AG04450 (cell line): Measurements from ENCODE around the gene OPN4. TPM values are rescaled to one million over a fixed set of nuclear protein-coding genes. Genes with fewer than 3 reads are reported as not detected.
A peak's percentile ranks its signal among the peaks of the same experiment; 100 is the strongest.

Experiments used
- CTCF ChIA-PET: fragments of 300-600, 350-600 bp; formaldehyde crosslinking; extraction: SDS; loops from one replicate; lab custom pipeline; 2022; ENCODE audit warnings: antibody characterized with exemption, inconsistent platforms; lab: Charles Lee
- POLR2A ChIA-PET: fragments of 350-600 bp; formaldehyde crosslinking; extraction: SDS; loops from one replicate; lab custom pipeline; 2021; ENCODE audit warnings: antibody characterized with exemption, inconsistent platforms; lab: Yijun Ruan, JAX
- DNase-seq: peaks from one replicate; pipeline ENCODE4 v3.0.0-alpha.2; 2011; ENCODE audit warnings: low read depth, low spot score
- H3K27ac ChIP-seq: one replicate; pipeline ENCODE4 v1.5.1; 2012; ENCODE audit warnings: low read depth, low read length, control low read depth
- H3K27me3 ChIP-seq: one replicate; pipeline ENCODE4 v1.6.0; 2012; ENCODE audit warnings: low read length; ENCODE audit not compliant: control insufficient read depth, insufficient read depth
- H3K4me3 ChIP-seq: 2 replicates; pipeline ENCODE4 v1.5.1; 2011; ENCODE audit warnings: mild to moderate bottlenecking, low read depth, low read length, control low read depth
- H3K9me3 ChIP-seq: 2 replicates; pipeline ENCODE4 v1.5.1; 2012; ENCODE audit warnings: low read length; ENCODE audit not compliant: control insufficient read depth, insufficient read depth
- CTCF ChIP-seq: IDR thresholded peaks from 2 replicates; pipeline ENCODE4 v1.5.1; 2011; ENCODE audit warnings: low read depth, low read length, control low read depth, inconsistent platforms
- polyA plus RNA-seq: library from polyadenylated mRNA; depleted of rRNA; stranded (reverse); fragments of >200 nt; gene quantifications from 2 replicates; pipeline ENCODE4 v1.2.3, GENCODE V29; 2011

The OPN4 gene
- polyA plus RNA-seq, 1 experiment, result not detected

DNA sequence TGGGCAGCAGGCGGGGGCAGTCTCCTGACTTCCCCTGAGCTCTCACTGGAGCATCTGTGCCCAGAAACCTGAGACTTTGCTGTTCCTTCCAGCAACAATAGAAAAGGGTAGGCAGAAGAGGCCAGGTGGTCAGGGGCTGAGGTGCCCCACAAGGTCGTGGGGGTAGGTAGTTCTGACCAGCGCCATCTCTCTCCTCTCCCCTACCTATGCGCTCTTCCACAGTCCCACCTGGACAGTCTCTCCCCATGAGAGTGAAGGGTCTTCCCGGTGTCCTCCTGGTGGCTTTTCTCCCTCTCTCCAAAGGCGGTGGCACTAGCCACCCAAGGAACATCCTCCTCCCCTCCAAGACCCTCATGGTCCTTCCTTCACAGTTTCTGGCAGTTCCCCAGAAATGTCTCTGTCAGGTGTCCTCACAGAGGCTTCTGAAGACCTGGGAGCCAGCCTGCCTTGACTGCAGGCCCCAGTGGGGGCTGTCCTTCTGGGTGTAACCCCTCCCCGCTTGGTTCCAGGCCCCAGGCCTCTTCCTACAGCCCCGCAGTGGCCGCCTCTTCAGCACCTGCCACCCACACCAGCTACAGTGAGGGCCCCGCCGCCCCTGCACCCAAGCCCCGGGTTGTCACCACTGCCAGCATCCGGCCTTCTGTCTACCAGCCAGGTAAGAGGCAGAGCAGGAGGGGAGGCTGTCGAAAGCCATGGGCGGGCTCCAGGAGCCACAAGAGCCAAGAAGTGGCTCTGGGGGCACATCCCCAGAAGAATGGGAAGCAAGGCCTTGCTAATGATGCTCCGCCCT lies 55.2 kb downstream of the OPN4 start:
- TF ChIP-seq CTCF, result no peak
- no peak for DNase-seq
- POLR2A ChIA-PET, result no interaction called here
- CTCF ChIA-PET, result interaction anchor here (0.9 to 1.0 kb wide), 3 partner anchors 16 to 229 kb away, joined by 3 to 8 read pairs (median 4); no protein-coding TSS in a partner anchor
- Histone ChIP-seq H3K27me3 (no peaks in the 10 kb centered on the region), H3K4me3 (no peak overlapping the region), H3K9me3 (peaks cover 4% of the 10 kb centered on the region; the same call in 1 of the 2 replicates), H3K27ac (no peak overlapping the region)

GRCh38 chr10:86710987-86711512 lies 56.7 kb downstream of the OPN4 start:
- ChIA-PET POLR2A (interaction anchor here (1.4 to 1.9 kb wide), 2 partner anchors 22 to 140 kb away, joined by 3 to 4 read pairs; no protein-coding TSS in a partner anchor), CTCF (interaction anchor here (0.5 to 1.9 kb wide), 2 partner anchors 189 to 228 kb away, joined by 5 to 8 read pairs; no protein-coding TSS in a partner anchor)
- H3K4me3 ChIP-seq, result peak overlapping the region; percentile 59
- no peaks in the 10 kb centered on the region for H3K27me3 ChIP-seq
- peak overlapping the region; percentile 65 for H3K27ac ChIP-seq
- H3K9me3 ChIP-seq, result peaks cover 4% of the 10 kb centered on the region; the same call in 1 of the 2 replicates
- DNase-seq, result peak; percentile 53
- TF ChIP-seq CTCF, result peak; percentile 72

- ChIA-PET CTCF (interaction anchor here (0.5 to 1.9 kb wide), 5 partner anchors 18 to 227 kb away, joined by 3 to 8 read pairs (median 5); no protein-coding TSS in a partner anchor), POLR2A (interaction anchor here (0.6 to 1.9 kb wide), 7 partner anchors 11 to 182 kb away, joined by 3 to 8 read pairs (median 3); partner anchors contain the start of gene BMPR1A)
- Histone ChIP-seq H3K9me3 (peaks cover 4% of the 10 kb centered on the region; the same call in 1 of the 2 replicates), H3K4me3 (peak overlapping the region; percentile 59), H3K27me3 (no peaks in the 10 kb centered on the region), H3K27ac (peak overlapping the region; percentile 87)
- no peak for DNase-seq
- no peak for TF ChIP-seq CTCF
These were observed 57.4 kb downstream of the OPN4 start for GRCh38 chr10:86711513-86712316.

GRCh38 chr10:86712317-86712707 lies 58.0 kb downstream of the OPN4 start:
- Histone ChIP-seq H3K27me3 (no peaks in the 10 kb centered on the region), H3K4me3 (peak overlapping the region; percentile 59), H3K27ac (peak overlapping the region; percentile 87), H3K9me3 (peaks cover 4% of the 10 kb centered on the region; the same call in 1 of the 2 replicates)
- ChIA-PET POLR2A (interaction anchor here (0.8 to 1.9 kb wide), 6 partner anchors 11 to 139 kb away, joined by 3 to 8 read pairs (median 3); partner anchors contain the start of gene BMPR1A), CTCF (interaction anchor here (1.3 to 1.9 kb wide), 4 partner anchors 19 to 188 kb away, joined by 3 to 8 read pairs (median 5); no protein-coding TSS in a partner anchor)
- no peak for DNase-seq
- TF ChIP-seq CTCF, result no peak
